SH-SY5Y (cell line): ENCODE data around the gene HOXA3.

Source experiments
- GATA2 ChIP-seq: IDR thresholded peaks from 2 replicates; pipeline ENCODE4 v1.6.1; 2011; ENCODE audit warnings: mild to moderate bottlenecking, low read depth, low read length
- GATA3 ChIP-seq: IDR thresholded peaks from 2 replicates; pipeline ENCODE4 v1.6.1; 2011; ENCODE audit warnings: low read depth, mild to moderate bottlenecking, low read length, moderate library complexity

- no peak for TF ChIP-seq GATA3
- no peak for TF ChIP-seq GATA2
Measured at GRCh38 chr7:27199849-27200760, 47.7 kb upstream of the HOXA3 start, which contains the start of gene HOXA13.
